OCI-LY1 (cell line): ENCODE data around the gene AHSA1.

Source experiments
- EZH2 ChIP-seq: fragments of 200-600 bp; sonication (generic), shearing (Covaris generic); IDR thresholded peaks from 2 replicates; pipeline ENCODE4 v1.8.0; 2017; ENCODE audit warnings: borderline replicate concordance, mixed run types, mild to moderate bottlenecking, antibody characterized with exemption, low read length, moderate library complexity, mixed read lengths
- TF ChIP-seq, protein P1 (sequence below): fragments of 200-600 bp; sonication (generic), shearing (Covaris generic); IDR thresholded peaks from 2 replicates; pipeline ENCODE4 v1.5.1; 2017; ENCODE audit warnings: mild to moderate bottlenecking, antibody characterized with exemption, low read length, moderate library complexity, mixed read lengths

DNA sequence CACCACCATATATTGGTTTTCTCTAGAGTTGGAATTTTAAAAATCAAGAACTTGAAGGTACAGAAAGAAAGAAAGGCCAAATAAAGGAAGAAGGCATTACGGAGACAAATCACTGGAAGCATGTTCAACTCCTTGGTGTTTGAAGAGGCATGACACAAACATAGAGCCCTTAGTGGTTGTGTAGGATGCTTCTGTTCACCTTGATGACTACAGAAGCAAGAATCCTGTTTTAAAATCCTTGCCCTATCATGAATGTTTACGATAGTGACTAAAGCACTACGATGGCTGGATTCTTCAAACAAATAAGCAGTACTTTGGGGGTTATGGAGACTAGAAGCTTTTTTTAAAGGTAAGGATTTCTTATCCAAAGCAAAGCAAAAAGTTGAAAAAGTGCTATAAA, 51.0 kb downstream of the AHSA1 start:
- TF ChIP-seq, protein P1, sequence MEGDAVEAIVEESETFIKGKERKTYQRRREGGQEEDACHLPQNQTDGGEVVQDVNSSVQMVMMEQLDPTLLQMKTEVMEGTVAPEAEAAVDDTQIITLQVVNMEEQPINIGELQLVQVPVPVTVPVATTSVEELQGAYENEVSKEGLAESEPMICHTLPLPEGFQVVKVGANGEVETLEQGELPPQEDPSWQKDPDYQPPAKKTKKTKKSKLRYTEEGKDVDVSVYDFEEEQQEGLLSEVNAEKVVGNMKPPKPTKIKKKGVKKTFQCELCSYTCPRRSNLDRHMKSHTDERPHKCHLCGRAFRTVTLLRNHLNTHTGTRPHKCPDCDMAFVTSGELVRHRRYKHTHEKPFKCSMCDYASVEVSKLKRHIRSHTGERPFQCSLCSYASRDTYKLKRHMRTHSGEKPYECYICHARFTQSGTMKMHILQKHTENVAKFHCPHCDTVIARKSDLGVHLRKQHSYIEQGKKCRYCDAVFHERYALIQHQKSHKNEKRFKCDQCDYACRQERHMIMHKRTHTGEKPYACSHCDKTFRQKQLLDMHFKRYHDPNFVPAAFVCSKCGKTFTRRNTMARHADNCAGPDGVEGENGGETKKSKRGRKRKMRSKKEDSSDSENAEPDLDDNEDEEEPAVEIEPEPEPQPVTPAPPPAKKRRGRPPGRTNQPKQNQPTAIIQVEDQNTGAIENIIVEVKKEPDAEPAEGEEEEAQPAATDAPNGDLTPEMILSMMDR, result no peak
- no peak for TF ChIP-seq EZH2
